Smooth muscle cell (in vitro differentiated cells): ENCODE results near the gene COL4A6. TPM values are rescaled to one million over a fixed set of nuclear protein-coding genes. Genes with fewer than 3 reads are reported as not detected.
A peak's percentile ranks its signal among the peaks of the same experiment; 100 is the strongest.

Source experiments
- DNase-seq: peaks from one replicate; lab custom pipeline; 2025; ENCODE audit not compliant: unreplicated experiment; lab: John Stamatoyannopoulos, UW
- H2AFZ ChIP-seq: fragments of 200-600 bp; sonication (generic); 2 replicates; pipeline ENCODE4 v1.6.0; 2016; ENCODE audit warnings: antibody characterized with exemption, low read depth, mild to moderate bottlenecking
- H3F3A ChIP-seq: fragments of 200-600 bp; sonication (generic); 2 replicates; pipeline ENCODE4 v1.6.0; 2017; ENCODE audit warnings: antibody characterized with exemption, low read depth
- H3K27ac ChIP-seq: fragments of 200-600 bp; sonication (generic); 2 replicates; pipeline ENCODE4 v1.5.1; 2016; ENCODE audit warnings: low read depth, mild to moderate bottlenecking
- H3K27me3 ChIP-seq: fragments of 200-600 bp; sonication (generic); 2 replicates; pipeline ENCODE4 v1.6.1; 2016; ENCODE audit warnings: low read depth, mild to moderate bottlenecking
- H3K36me3 ChIP-seq: fragments of 200-600 bp; sonication (generic); 2 replicates; pipeline ENCODE4 v1.5.1; 2016; ENCODE audit warnings: low read depth
- H3K4me1 ChIP-seq: fragments of 200-600 bp; sonication (generic); 2 replicates; pipeline ENCODE4 v1.5.1; 2016; ENCODE audit warnings: low read depth
- H3K4me2 ChIP-seq: fragments of 200-600 bp; sonication (generic); 2 replicates; pipeline ENCODE4 v1.6.0; 2016; ENCODE audit warnings: mild to moderate bottlenecking
- H3K4me3 ChIP-seq: fragments of 200-600 bp; sonication (generic); 2 replicates; pipeline ENCODE4 v1.5.1; 2016; ENCODE audit warnings: mild to moderate bottlenecking
- H3K79me2 ChIP-seq: fragments of 200-600 bp; sonication (generic); 2 replicates; pipeline ENCODE4 v1.6.0; 2016; ENCODE audit warnings: low read depth, mild to moderate bottlenecking
- H3K9ac ChIP-seq: fragments of 200-600 bp; sonication (generic); 2 replicates; pipeline ENCODE4 v1.6.0; 2016; ENCODE audit warnings: low read depth
- H3K9me3 ChIP-seq: fragments of 200-600 bp; sonication (generic); replicated peaks from 2 replicates; pipeline ENCODE4 v1.5.1; 2016; ENCODE audit warnings: low read depth
- H4K20me1 ChIP-seq: fragments of 200-600 bp; sonication (generic); 2 replicates; pipeline ENCODE4 v1.6.0; 2016; ENCODE audit warnings: low read depth
- CTCF ChIP-seq: fragments of 200-600 bp; sonication (generic); IDR thresholded peaks from 2 replicates; pipeline ENCODE4 v1.5.1; 2017; ENCODE audit warnings: borderline replicate concordance, mild to moderate bottlenecking, antibody characterized with exemption; ENCODE audit not compliant: insufficient read depth, poor library complexity, severe bottlenecking
- WGBS: methylation state at CpG from one replicate; pipeline ENCODE4 v1.1.7; 2016; ENCODE audit warnings: low lambda C conversion rate; 5-methylcytosine and 5-hydroxymethylcytosine counted together
- polyA plus RNA-seq: library from polyadenylated mRNA; unstranded; fragments of >200 nt; fragmentation: Nextera tagmentation; extraction: Ambion mirVana; gene quantifications from 2 replicates; pipeline ENCODE4 v1.2.1, GENCODE V29; 2016
- total RNA-seq: library from RNA; depleted of rRNA; stranded (reverse); fragments of >200 nt; gene quantifications from 2 replicates; pipeline ENCODE4 v1.2.3, GENCODE V29; 2014

COL4A6 gene
- total and polyA plus RNA-seq, 2 experiments from 2014 or later, result 10.2 to 15.1 TPM

- Histone ChIP-seq H2AFZ (no peak overlapping the region), H4K20me1 (no peaks in the 10 kb centered on the region), H3K27ac (no peak overlapping the region), H3K4me2 (no peak overlapping the region), H3K79me2 (peaks cover 74% of the 10 kb centered on the region), H3K27me3 (no peaks in the 10 kb centered on the region), H3F3A (no peaks in the 10 kb centered on the region), H3K4me3 (no peak overlapping the region), H3K9ac (no peak overlapping the region), H3K4me1 (no peaks in the 10 kb centered on the region), H3K9me3 (no peaks in the 10 kb centered on the region), H3K36me3 (no peaks in the 10 kb centered on the region)
- DNase-seq, result no peak
- WGBS, result 83% methylated on average over 3 of the region's 3 CpGs
- TF ChIP-seq CTCF, result no peak
These were observed 15.6 kb upstream of the COL4A6 start for GRCh38 chrX:108453841-108454240.

GRCh38 chrX:108447303-108447702 is 9.1 kb upstream of the COL4A6 start:
- 65% methylated on average over 2 of the region's 2 CpGs for WGBS

GRCh38 chrX:108442901-108443464 is 4.8 kb upstream of the COL4A6 start:
- Histone ChIP-seq H3F3A (no peaks in the 10 kb centered on the region), H3K4me3 (peak overlapping the region; percentile 73), H4K20me1 (no peaks in the 10 kb centered on the region), H3K27ac (peak overlapping the region; percentile 84), H2AFZ (no peak overlapping the region), H3K79me2 (peaks cover 77% of the 10 kb centered on the region), H3K36me3 (no peaks in the 10 kb centered on the region), H3K27me3 (no peaks in the 10 kb centered on the region), H3K4me1 (peaks cover 10% of the 10 kb centered on the region), H3K9ac (peak overlapping the region; percentile 20), H3K9me3 (no peaks in the 10 kb centered on the region), H3K4me2 (peak overlapping the region; percentile 85)
- no peak for DNase-seq
- TF ChIP-seq CTCF, result no peak
- 32% methylated on average over 2 of the region's 2 CpGs for WGBS

More at GRCh38 chrX:108447303-108447702, 9.1 kb upstream of the COL4A6 start:
- Histone ChIP-seq H3K27ac (no peak overlapping the region), H2AFZ (no peak overlapping the region), H3F3A (no peaks in the 10 kb centered on the region), H3K36me3 (no peaks in the 10 kb centered on the region), H3K9me3 (no peaks in the 10 kb centered on the region), H4K20me1 (no peaks in the 10 kb centered on the region), H3K27me3 (no peaks in the 10 kb centered on the region), H3K4me3 (no peak overlapping the region), H3K79me2 (peaks cover 80% of the 10 kb centered on the region), H3K4me1 (peaks cover 4% of the 10 kb centered on the region), H3K9ac (no peak overlapping the region), H3K4me2 (no peak overlapping the region)
- TF ChIP-seq CTCF, result no peak
- DNase-seq, result no peak
